ENCODE data around the gene ADI1. TPM values are rescaled to one million over a fixed set of nuclear protein-coding genes. Genes with fewer than 3 reads are reported as not detected.

Gene ADI1
- total and polyA plus RNA-seq, 2 of the 8 experiments (the other 6 are each of a cell fraction or from before 2014, with no cell fraction given) = 12.2 to 40.2 TPM

- TF ChIP-seq ATF3 (IDR thresholded peaks at IDR 0.05; ENCODE audit: insufficient read depth, low read depth, low read length) = no peak
- no peak for TF ChIP-seq GTF2F1 (IDR thresholded peaks at IDR 0.05; ENCODE audit: borderline replicate concordance, low read depth, low read length)
- no peak for TF ChIP-seq KDM1A (IDR thresholded peaks at IDR 0.05; ENCODE audit: borderline replicate concordance, low read length)
- TF ChIP-seq SIX5 (IDR thresholded peaks at IDR 0.05; ENCODE audit: low read depth, low read length) = no peak
These were observed 65.9 kb downstream of the ADI1 start (continued) for GRCh38 chr2:3453190-3453999.

Data from H1 (cell line).